HL-60 (cell line): ENCODE data around the gene MOB1B.
A peak's percentile ranks its signal among the peaks of the same experiment; 100 is the strongest.
"Not testable (repeated sequence)": the region's sequence is repeated elsewhere in the genome, so short reads cannot be mapped to it uniquely, and the experiment has no call there.

Experiments used
- DNase-seq, 2 experiments: peaks; one replicate each; pipeline ENCODE4 v3.0.0-alpha.2; 2010 to 2020; ENCODE audit warnings: low read depth in 1 of 2, low spot score in 1 of 2
- H3K27ac ChIP-seq: fragments of 250-450 bp; sonication (Bioruptor Pico); replicated peaks from 2 replicates; pipeline ENCODE4 v1.5.1; 2020; ENCODE audit warnings: mild to moderate bottlenecking, moderate library complexity
- H3K27me3 ChIP-seq: fragments of 250-450 bp; sonication (Bioruptor Pico); 2 replicates; pipeline ENCODE4 v1.5.1; 2021; ENCODE audit warnings: mild to moderate bottlenecking, moderate library complexity; ENCODE audit not compliant: insufficient read depth, poor library complexity, severe bottlenecking
- H3K4me3 ChIP-seq: replicated peaks from 2 replicates; pipeline ENCODE4 v1.5.1; 2011; ENCODE audit warnings: mild to moderate bottlenecking, control low read depth, low read length; ENCODE audit not compliant: insufficient read depth
- GABPA ChIP-seq: IDR thresholded peaks from 2 replicates; pipeline ENCODE4 v1.6.1; 2012; ENCODE audit warnings: low read depth
- POLR2AphosphoS5 ChIP-seq: IDR thresholded peaks from 2 replicates; pipeline ENCODE4 v1.6.1; 2012; ENCODE audit warnings: low read depth
- SPI1 ChIP-seq: IDR thresholded peaks from 2 replicates; pipeline ENCODE4 v1.6.1; 2012; ENCODE audit warnings: low read depth, mild to moderate bottlenecking, borderline replicate concordance
- TF ChIP-seq, protein P1 (sequence below): IDR thresholded peaks from one replicate; pipeline ENCODE4 v1.5.1; 2011; ENCODE audit warnings: low read length, control low read depth, inconsistent platforms; ENCODE audit not compliant: insufficient read depth
- TF ChIP-seq, protein P2 (sequence below): IDR thresholded peaks from 2 replicates; pipeline ENCODE4 v1.6.1; 2012; ENCODE audit warnings: low read depth; ENCODE audit not compliant: insufficient replicate concordance

Gene MOB1B

DNA sequence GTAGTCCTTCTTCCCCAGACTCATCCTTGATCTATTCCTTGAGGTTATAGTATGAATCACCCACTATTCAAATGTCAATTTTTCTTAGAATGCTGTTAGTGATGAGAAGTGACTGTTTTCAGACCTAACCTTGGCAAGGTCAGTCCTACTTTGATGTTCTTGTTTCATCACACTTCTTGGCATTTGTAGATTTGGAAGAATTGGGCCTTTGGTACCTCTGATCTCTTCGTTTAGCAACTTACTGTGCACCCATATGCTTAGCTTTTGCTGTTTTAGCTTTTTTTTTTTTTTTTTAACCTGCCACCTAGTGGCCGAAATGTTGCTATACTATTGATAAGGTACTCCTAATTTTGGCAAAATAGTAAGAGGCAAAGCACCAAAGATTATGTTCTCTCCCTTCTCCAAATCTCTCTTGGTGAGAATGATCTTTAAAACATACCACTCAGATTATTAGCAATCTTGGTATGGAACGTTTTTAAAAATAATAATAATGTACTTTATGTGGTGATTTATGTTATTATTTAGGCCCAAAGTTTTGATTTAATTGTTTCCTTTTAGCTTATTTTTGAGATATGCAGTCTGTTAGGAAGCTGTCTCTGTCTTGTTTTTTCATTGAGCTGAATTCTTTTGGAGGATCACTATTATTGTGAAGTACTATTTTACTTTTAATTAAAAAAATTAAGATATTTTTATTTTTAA, 107.9 kb downstream of the MOB1B start:
- Histone ChIP-seq H3K4me3 (no peak overlapping the region), H3K27ac (no peak overlapping the region), H3K27me3 (no peaks in the 10 kb centered on the region)
- no peak for TF ChIP-seq POLR2AphosphoS5
- TF ChIP-seq, protein P1, sequence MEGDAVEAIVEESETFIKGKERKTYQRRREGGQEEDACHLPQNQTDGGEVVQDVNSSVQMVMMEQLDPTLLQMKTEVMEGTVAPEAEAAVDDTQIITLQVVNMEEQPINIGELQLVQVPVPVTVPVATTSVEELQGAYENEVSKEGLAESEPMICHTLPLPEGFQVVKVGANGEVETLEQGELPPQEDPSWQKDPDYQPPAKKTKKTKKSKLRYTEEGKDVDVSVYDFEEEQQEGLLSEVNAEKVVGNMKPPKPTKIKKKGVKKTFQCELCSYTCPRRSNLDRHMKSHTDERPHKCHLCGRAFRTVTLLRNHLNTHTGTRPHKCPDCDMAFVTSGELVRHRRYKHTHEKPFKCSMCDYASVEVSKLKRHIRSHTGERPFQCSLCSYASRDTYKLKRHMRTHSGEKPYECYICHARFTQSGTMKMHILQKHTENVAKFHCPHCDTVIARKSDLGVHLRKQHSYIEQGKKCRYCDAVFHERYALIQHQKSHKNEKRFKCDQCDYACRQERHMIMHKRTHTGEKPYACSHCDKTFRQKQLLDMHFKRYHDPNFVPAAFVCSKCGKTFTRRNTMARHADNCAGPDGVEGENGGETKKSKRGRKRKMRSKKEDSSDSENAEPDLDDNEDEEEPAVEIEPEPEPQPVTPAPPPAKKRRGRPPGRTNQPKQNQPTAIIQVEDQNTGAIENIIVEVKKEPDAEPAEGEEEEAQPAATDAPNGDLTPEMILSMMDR, result peak; percentile 2
- DNase-seq, result peak in 1 of 2 experiments; percentile 21

DNA sequence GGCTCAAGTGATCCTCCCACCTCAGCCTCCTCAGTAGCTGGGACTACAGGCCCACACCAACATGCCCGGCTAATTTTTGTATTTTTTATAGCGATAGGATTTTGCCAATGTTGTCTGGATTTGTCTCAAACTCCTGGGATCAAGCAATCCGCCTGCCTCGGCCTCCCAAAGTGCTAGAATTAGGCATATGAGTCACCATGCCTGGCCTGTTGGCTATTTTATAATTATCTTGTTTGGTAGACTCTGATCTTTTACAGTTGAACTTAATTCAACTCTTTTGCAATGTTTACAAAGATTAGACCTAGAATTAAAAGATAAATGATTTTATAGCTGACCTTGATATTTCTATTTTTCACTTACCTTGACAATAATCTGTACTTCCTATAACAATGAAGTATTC, 109.3 kb downstream of the MOB1B start:
- DNase-seq, result no peak
- Histone ChIP-seq H3K27ac (no peak overlapping the region), H3K27me3 (no peaks in the 10 kb centered on the region), H3K4me3 (no peak overlapping the region)
- TF ChIP-seq SPI1, result no peak
- TF ChIP-seq, protein P2, sequence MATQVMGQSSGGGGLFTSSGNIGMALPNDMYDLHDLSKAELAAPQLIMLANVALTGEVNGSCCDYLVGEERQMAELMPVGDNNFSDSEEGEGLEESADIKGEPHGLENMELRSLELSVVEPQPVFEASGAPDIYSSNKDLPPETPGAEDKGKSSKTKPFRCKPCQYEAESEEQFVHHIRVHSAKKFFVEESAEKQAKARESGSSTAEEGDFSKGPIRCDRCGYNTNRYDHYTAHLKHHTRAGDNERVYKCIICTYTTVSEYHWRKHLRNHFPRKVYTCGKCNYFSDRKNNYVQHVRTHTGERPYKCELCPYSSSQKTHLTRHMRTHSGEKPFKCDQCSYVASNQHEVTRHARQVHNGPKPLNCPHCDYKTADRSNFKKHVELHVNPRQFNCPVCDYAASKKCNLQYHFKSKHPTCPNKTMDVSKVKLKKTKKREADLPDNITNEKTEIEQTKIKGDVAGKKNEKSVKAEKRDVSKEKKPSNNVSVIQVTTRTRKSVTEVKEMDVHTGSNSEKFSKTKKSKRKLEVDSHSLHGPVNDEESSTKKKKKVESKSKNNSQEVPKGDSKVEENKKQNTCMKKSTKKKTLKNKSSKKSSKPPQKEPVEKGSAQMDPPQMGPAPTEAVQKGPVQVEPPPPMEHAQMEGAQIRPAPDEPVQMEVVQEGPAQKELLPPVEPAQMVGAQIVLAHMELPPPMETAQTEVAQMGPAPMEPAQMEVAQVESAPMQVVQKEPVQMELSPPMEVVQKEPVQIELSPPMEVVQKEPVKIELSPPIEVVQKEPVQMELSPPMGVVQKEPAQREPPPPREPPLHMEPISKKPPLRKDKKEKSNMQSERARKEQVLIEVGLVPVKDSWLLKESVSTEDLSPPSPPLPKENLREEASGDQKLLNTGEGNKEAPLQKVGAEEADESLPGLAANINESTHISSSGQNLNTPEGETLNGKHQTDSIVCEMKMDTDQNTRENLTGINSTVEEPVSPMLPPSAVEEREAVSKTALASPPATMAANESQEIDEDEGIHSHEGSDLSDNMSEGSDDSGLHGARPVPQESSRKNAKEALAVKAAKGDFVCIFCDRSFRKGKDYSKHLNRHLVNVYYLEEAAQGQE, result no peak
- TF ChIP-seq POLR2AphosphoS5, result no peak
- no peak for TF ChIP-seq GABPA
- TF ChIP-seq, protein P1, result no peak

DNA sequence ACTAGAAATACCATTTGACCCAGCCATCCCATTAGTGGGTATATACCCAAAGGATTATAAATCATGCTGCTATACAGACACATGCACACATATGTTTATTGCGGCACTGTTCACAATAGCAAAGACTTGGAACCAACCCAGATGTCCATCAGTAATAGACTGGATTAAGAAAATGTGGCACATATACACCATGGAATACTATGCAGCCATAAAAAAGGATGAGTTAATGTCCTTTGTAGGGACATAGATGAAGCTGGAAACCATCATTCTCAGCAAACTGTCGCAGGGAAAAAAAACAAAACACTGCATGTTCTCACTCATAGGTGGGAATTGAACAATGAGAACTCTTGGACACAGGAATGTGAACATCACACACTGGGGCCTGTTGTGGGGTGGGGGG, 115.2 kb downstream of the MOB1B start:
- not testable (repeated sequence) for H3K27ac ChIP-seq, H3K27me3 ChIP-seq, DNase-seq, H3K4me3 ChIP-seq

DNA sequence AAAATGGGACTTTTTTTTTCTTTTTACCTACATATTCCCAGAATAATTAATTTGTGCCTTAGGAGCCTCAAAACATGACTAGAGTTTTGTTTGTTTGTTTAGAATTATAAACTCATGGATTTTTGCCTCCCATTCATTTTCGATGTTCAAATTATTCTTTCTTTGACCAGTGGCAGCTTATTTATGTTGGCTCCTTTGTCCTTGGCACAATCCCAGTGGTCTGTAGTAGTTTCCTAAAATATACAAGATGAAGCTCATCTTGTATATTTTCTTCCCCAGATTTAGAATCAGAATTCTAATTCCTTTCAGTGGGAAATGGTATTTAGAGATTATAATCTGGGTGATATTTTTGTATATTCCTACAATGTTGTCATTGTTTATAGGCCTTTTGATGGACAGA, 118.4 kb downstream of the MOB1B start:
- Histone ChIP-seq H3K4me3 (no peak overlapping the region), H3K27ac (no peak overlapping the region), H3K27me3 (no peaks in the 10 kb centered on the region)
- TF ChIP-seq, protein P1, result no peak
- TF ChIP-seq GABPA, result no peak
- TF ChIP-seq POLR2AphosphoS5, result no peak
- TF ChIP-seq SPI1, result no peak
- TF ChIP-seq, protein P2, result no peak
- DNase-seq, result no peak
